GM12878 (cell line): ENCODE results near the gene NELFB.

Source experiments
- BHLHE40 ChIP-seq, 2 experiments: fragments of 450-650 bp in 1 of 2; IDR thresholded peaks; 2 replicates each; pipeline ENCODE4 v1.6.1; 2011 to 2017; ENCODE audit warnings: low read depth in 2 of 2, borderline replicate concordance in 1 of 2, improper control_type of control experiment in 1 of 2, low read length in 1 of 2, mild to moderate bottlenecking in 1 of 2
- CEBPZ ChIP-seq: fragments of 150-350 bp; IDR thresholded peaks from 2 replicates; pipeline ENCODE4 v1.6.1; 2016; ENCODE audit warnings: low read depth, low read length
- EP300 ChIP-seq, 2 experiments: fragments of 150-350 bp in 1 of 2; IDR thresholded peaks; 2 replicates each; pipeline ENCODE4 v1.6.1; 2011 to 2012; ENCODE audit warnings: low read depth in 2 of 2, low read length in 2 of 2, borderline replicate concordance in 1 of 2, improper control_type of control experiment in 1 of 2, inconsistent platforms in 1 of 2; ENCODE audit not compliant: control insufficient read depth in 1 of 2
- EZH2 ChIP-seq: IDR thresholded peaks from 2 replicates; pipeline ENCODE4 v1.6.1; 2012; ENCODE audit warnings: low read depth, mild to moderate bottlenecking, control low read depth, inconsistent platforms, low read length, borderline replicate concordance; ENCODE audit not compliant: control insufficient read depth
- FOS ChIP-seq: IDR thresholded peaks from 3 replicates; pipeline ENCODE4 v1.6.1; 2011; ENCODE audit warnings: borderline replicate concordance; ENCODE audit not compliant: insufficient read length; ENCODE audit errors: extremely low read depth
- HCFC1 ChIP-seq: fragments of 150-350 bp; IDR thresholded peaks from 2 replicates; pipeline ENCODE4 v1.6.1; 2014; ENCODE audit warnings: low read length
- POLR2AphosphoS5 ChIP-seq: IDR thresholded peaks from 2 replicates; pipeline ENCODE4 v1.6.1; 2011; ENCODE audit warnings: mild to moderate bottlenecking, low read length, inconsistent platforms
- REST ChIP-seq: IDR thresholded peaks from 2 replicates; pipeline ENCODE4 v1.6.1; 2012; ENCODE audit warnings: mild to moderate bottlenecking, low read depth, low read length
- TAF1 ChIP-seq: IDR thresholded peaks from 2 replicates; pipeline ENCODE4 v1.6.1; 2011; ENCODE audit warnings: mild to moderate bottlenecking, low read depth, low read length, borderline replicate concordance
- TARDBP ChIP-seq: IDR thresholded peaks from 2 replicates; pipeline ENCODE4 v1.6.1; 2016; ENCODE audit warnings: borderline replicate concordance
- TF ChIP-seq, protein P1 (sequence below): IDR thresholded peaks from 2 replicates; pipeline ENCODE4 v1.6.1; 2011; ENCODE audit warnings: borderline replicate concordance, low read depth, mild to moderate bottlenecking, moderate library complexity, low read length; ENCODE audit not compliant: insufficient read depth, poor library complexity, severe bottlenecking

DNA sequence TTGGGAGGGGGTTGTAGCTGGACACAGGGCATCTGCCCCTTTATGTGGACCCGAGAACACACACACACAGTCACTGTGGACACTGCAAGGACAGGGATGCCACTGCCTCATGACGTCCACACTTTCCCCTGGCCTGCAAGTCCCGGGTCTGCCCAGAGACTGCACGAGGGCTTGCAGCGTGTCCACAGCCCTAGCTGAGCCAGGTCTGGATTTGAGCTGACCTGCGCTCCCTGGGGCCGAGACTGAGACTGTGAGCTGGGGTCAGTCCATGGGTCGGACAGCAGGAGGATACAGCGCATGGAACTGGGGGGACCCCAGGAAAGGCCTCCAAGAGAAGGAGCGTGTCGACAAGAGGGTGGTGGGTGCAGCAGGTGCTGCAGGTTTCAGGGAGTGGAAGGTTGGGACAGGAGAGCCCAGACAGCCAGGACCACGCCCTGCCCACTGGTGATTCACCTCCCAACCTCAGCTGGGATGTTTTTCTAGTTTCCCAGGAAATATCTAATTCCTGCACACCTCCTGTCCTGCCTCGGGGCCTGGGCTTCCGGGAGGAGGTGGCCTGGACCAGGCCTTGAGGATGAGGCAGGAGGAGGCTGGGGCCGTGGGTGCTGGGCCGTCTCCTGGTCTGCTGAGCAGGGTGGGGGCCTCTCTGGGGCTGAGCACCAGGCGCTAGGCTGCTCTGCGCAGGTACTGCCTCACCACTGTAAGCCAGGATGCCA is 28.6 kb upstream of the NELFB start:
- TF ChIP-seq FOS (no peak), EP300 (IDR thresholded peaks at IDR 0.05; ENCODE audit: borderline replicate concordance in 1 of 2, control insufficient read depth in 1 of 2, low read depth in 2 of 2, low read length in 2 of 2) (no peak), TAF1 (no peak), TARDBP (no peak), REST (no peak), HCFC1 (no peak), BHLHE40 (IDR thresholded peaks at IDR 0.05; ENCODE audit: borderline replicate concordance in 1 of 2, low read depth in 2 of 2, low read length in 1 of 2) (no peak), CEBPZ (no peak), POLR2AphosphoS5 (no peak), EZH2 (no peak)
- TF ChIP-seq, protein P1, sequence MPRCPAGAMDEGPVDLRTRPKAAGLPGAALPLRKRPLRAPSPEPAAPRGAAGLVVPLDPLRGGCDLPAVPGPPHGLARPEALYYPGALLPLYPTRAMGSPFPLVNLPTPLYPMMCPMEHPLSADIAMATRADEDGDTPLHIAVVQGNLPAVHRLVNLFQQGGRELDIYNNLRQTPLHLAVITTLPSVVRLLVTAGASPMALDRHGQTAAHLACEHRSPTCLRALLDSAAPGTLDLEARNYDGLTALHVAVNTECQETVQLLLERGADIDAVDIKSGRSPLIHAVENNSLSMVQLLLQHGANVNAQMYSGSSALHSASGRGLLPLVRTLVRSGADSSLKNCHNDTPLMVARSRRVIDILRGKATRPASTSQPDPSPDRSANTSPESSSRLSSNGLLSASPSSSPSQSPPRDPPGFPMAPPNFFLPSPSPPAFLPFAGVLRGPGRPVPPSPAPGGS = no peak
